Panc1 (cell line): ENCODE results near the gene EHBP1. TPM values are rescaled to one million over a fixed set of nuclear protein-coding genes. Genes with fewer than 3 reads are reported as not detected.

ENCODE experiments used
- ATAC-seq: fragments of 200-7000 bp; cut with Tn5 transposase; 2 replicates; pipeline ENCODE4 v1.9.1; 2020; ENCODE audit warnings: mild to moderate bottlenecking, moderate library complexity
- BruUV-seq: library from RNA; stranded (reverse); fragments of 400-500 nt; replicated peaks from 2 replicates; lab custom pipeline; 2021; lab: Mats Ljungman, UMichigan
- CTCF ChIA-PET: fragments of 300-600 bp; sonication (Branson Sonifier 250); formaldehyde crosslinking; loops from one replicate; lab custom pipeline; 2022; ENCODE audit warnings: antibody characterized with exemption; lab: Charles Lee
- POLR2A ChIA-PET: fragments of 300-600 bp; sonication (Branson Sonifier 250); formaldehyde crosslinking; loops from one replicate; lab custom pipeline; 2022; ENCODE audit warnings: antibody characterized with exemption; lab: Charles Lee
- DNase-seq: peaks from one replicate; pipeline ENCODE4 v3.0.0-alpha.2; 2010; ENCODE audit warnings: low read depth, low spot score
- H3K27ac ChIP-seq: 2 replicates; pipeline ENCODE4 v1.5.1; 2011; ENCODE audit warnings: mild to moderate bottlenecking, low read length, inconsistent platforms
- H3K27me3 ChIP-seq: fragments of 200-500 bp; sonication (Bioruptor generic); 2 replicates; pipeline ENCODE4 v1.6.0; 2014; ENCODE audit warnings: low read length, inconsistent platforms; ENCODE audit not compliant: control insufficient read depth, insufficient read depth
- H3K36me3 ChIP-seq: fragments of 200-500 bp; sonication (Bioruptor generic); 2 replicates; pipeline ENCODE4 v1.5.1; 2014; ENCODE audit warnings: inconsistent platforms, mild to moderate bottlenecking, low read length, moderate library complexity; ENCODE audit not compliant: control insufficient read depth, insufficient read depth
- H3K4me1 ChIP-seq: 2 replicates; pipeline ENCODE4 v1.5.1; 2011; ENCODE audit warnings: inconsistent platforms, mild to moderate bottlenecking, low read length, moderate library complexity; ENCODE audit not compliant: control insufficient read depth, insufficient read depth
- H3K4me3 ChIP-seq, 2 experiments: 2 replicates each; pipeline ENCODE4 v1.5.1; 2011 to 2012; ENCODE audit warnings: low read depth in 2 of 2, low read length in 2 of 2, mild to moderate bottlenecking in 2 of 2, inconsistent platforms in 1 of 2, moderate library complexity in 1 of 2
- H3K9me3 ChIP-seq: fragments of 200-500 bp; sonication (Bioruptor generic); 2 replicates; pipeline ENCODE4 v1.5.1; 2014; ENCODE audit warnings: low read depth, mild to moderate bottlenecking, inconsistent platforms, low read length, moderate library complexity; ENCODE audit not compliant: control insufficient read depth, insufficient read depth
- CTCF ChIP-seq: fragments of 450-650 bp; IDR thresholded peaks from 2 replicates; pipeline ENCODE4 v1.5.1; 2017; ENCODE audit warnings: mild to moderate bottlenecking
- POLR2AphosphoS5 ChIP-seq: IDR thresholded peaks from 2 replicates; pipeline ENCODE4 v1.6.1; 2012; ENCODE audit warnings: mild to moderate bottlenecking, low read depth, low read length, moderate library complexity
- REST ChIP-seq, 2 experiments: IDR thresholded peaks; 2 replicates each; pipeline ENCODE4 v1.6.1; 2011 to 2012; ENCODE audit warnings: low read depth in 2 of 2, control low read depth in 1 of 2, low read length in 1 of 2, mild to moderate bottlenecking in 1 of 2, moderate library complexity in 1 of 2; ENCODE audit not compliant: insufficient read depth in 1 of 2
- SIN3A ChIP-seq: IDR thresholded peaks from 2 replicates; pipeline ENCODE4 v1.6.1; 2012; ENCODE audit warnings: low read depth, mild to moderate bottlenecking, low read length, moderate library complexity, borderline replicate concordance; ENCODE audit not compliant: insufficient read depth
- TCF7L2 ChIP-seq: IDR thresholded peaks from 2 replicates; pipeline ENCODE4 v1.6.1; 2011; ENCODE audit warnings: mild to moderate bottlenecking, low read depth, low read length, inconsistent platforms
- in situ Hi-C: cut with HindIII; loops from 2 replicates; pipeline ENCODE4 v1.10.0; 2016; ENCODE audit warnings: low sequenced_read_pairs, low pct_unique_long_range_greater_than_20kb
- intact Hi-C: fragments of 100-400 bp; cut with micrococcal nuclease; formaldehyde crosslinking; loops from one replicate; pipeline ENCODE4 v1.10.0; 2022; ENCODE audit not compliant: unreplicated experiment
- total RNA-seq: library from RNA; stranded (reverse); gene quantifications from one replicate; pipeline ENCODE4 v1.2.1, GENCODE V29; 2021; ENCODE audit not compliant: unreplicated experiment

EHBP1 gene
- total RNA-seq, 1 experiment from 2014 or later, result 46.1 TPM

- H3K4me3 ChIP-seq, result no peak overlapping the region
- DNase-seq (no peak), ATAC-seq (no peak)
- intact Hi-C loops, result no loop called here
- no TSS peak for BruUV-seq
- ChIA-PET CTCF (no interaction called here), POLR2A (no interaction called here)
- in situ Hi-C loops, result no loop called here
- no peaks in the 10 kb centered on the region for H3K4me1 ChIP-seq
- no peak overlapping the region for H3K27ac ChIP-seq
- H3K9me3 ChIP-seq, result no peaks in the 10 kb centered on the region
- H3K36me3 ChIP-seq, result no peaks in the 10 kb centered on the region
- H3K27me3 ChIP-seq, result no peaks in the 10 kb centered on the region
- TF ChIP-seq POLR2AphosphoS5 (no peak), TCF7L2 (no peak), REST (IDR thresholded peaks at IDR 0.05; ENCODE audit: insufficient read depth in 1 of 2, low read depth in 2 of 2, low read length in 1 of 2) (no peak), SIN3A (no peak), CTCF (no peak)
Observed at GRCh38 chr2:62662131-62662530, 43.4 kb upstream of the EHBP1 start.

- H3K4me3 ChIP-seq, result no peak overlapping the region
- H3K4me1 ChIP-seq, result no peaks in the 10 kb centered on the region
- POLR2A ChIA-PET, result no interaction called here
- DNase-seq, result no peak
- no peak for ATAC-seq
- H3K36me3 ChIP-seq, result no peaks in the 10 kb centered on the region
- CTCF ChIA-PET, result no interaction called here
- no TSS peak for BruUV-seq
- in situ Hi-C loops, result no loop called here
- intact Hi-C loops, result no loop called here
- no peak for TF ChIP-seq SIN3A
- TF ChIP-seq POLR2AphosphoS5, result no peak
- TF ChIP-seq TCF7L2, result no peak
- TF ChIP-seq CTCF, result no peak
- TF ChIP-seq REST (IDR thresholded peaks at IDR 0.05; ENCODE audit: insufficient read depth in 1 of 2, low read depth in 2 of 2, low read length in 1 of 2), result no peak
- H3K27ac ChIP-seq, result no peak overlapping the region
- no peaks in the 10 kb centered on the region for H3K9me3 ChIP-seq
- no peaks in the 10 kb centered on the region for H3K27me3 ChIP-seq
Observed at GRCh38 chr2:62662554-62662953, 43.0 kb upstream of the EHBP1 start.
